Measurements from ENCODE around the gene PAFAH1B1. TPM values are rescaled to one million over a fixed set of nuclear protein-coding genes. Genes with fewer than 3 reads are reported as not detected.
"Not testable (repeated sequence)": the region's sequence is repeated elsewhere in the genome, so short reads cannot be mapped to it uniquely, and the experiment has no call there.

Gene PAFAH1B1
- polyA plus RNA-seq, 10 donors: 70.6 to 131 (median 97.4) TPM

DNA sequence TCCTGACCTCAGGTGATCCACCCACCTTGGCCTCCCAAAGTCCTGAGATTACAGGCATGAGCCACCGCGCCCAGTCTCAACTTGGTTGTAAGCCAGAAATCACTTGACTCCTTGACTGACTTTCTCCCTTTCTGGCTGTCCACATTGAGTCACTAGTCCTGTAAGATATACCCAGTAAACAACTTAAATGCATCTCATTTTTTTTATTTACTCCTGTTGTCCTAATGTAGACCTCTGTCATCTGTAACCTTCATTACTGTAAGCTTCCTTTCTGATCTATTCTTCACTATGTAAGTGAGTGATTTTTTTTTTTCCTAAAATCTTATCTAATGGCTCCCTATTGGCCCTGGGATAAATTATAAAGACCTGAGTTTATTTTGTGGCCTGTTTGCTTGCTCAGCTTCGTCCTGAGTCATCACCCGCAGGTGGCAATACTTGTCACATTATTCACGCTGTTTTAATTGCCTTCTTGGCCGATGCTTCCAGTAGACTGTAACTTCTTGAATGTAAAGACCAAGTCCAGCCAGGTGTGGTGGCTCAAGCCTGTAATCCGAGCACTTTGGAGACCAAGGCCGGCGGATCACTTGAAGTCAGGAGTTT, 41.0 kb downstream of the PAFAH1B1 start:
- DNase-seq: no peak

DNA sequence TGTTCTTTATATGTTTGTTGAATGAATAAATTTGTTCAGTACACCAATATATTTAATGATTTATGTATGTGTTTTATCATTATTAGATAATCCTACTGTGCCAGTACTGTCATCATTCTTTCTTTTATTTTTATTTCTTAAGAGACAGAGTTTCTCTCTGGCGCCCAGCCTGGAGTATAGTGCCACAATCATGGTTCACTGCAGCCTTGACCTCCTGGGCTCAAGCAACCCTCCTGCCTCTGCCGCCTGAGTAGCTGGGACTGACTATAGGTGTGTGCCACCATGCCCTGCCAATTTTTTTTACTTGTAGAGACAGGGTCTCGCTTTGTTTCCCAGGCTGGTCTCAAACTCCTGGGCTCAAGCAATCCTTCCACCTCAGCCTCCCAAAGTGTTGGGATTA, 41.8 kb downstream of the PAFAH1B1 start:
- DNase-seq: no peak

DNA sequence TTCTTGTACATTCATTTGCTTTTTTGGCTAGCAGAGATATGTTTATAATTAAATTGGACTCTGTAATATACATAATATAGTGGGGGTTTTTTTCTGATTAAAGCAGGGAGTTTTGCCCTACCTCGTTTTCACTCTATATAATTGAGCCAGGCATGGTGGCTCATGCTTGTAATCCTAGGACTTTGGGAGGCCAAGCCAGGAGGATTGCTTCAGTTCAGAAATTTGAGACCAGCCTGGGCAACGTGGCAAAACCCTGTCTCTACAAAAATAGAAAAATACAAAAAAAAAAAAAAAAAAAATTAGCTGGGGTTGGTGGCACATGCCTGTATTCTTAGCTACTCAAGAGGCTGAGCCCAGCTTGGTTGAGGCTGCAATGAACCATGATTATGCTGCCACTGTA, 42.2 kb downstream of the PAFAH1B1 start:
- DNase-seq: no peak

DNA sequence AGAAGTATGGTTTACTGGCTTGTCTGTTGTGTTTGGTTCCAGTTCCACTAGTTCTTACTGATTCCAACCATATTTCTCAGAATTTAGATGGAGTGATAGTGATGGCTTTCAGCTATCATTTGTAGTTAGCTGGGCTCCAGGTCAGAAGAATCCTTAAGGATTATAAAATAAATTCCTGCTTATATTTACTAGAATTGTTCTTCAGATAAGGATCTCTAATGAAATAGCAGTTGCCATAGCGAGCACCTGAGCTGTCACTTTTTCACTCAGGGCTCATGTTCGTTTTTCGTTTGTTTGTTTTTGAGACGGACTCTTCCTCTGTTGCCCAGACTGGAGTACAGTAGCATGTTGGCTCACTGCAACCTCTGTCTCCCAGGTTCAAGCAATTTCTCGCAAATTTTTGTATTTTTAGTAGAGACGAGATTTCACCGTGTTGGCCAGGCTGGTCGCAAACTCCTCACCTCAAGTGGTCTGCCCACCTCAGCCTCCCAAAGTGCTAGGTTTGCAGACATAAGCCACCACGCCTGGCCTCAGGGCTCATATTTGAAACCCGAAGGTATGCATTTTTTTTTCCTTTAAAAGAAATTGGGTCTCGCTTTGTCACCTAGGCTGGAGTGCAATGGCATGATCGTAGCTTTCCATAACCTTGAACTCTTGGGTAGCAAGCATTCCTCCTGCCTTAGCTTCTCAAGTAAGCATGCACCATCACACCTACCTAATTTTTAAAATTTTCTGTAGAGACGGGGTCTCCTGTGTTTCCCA, 42.9 kb downstream of the PAFAH1B1 start:
- DNase-seq: no peak

DNA sequence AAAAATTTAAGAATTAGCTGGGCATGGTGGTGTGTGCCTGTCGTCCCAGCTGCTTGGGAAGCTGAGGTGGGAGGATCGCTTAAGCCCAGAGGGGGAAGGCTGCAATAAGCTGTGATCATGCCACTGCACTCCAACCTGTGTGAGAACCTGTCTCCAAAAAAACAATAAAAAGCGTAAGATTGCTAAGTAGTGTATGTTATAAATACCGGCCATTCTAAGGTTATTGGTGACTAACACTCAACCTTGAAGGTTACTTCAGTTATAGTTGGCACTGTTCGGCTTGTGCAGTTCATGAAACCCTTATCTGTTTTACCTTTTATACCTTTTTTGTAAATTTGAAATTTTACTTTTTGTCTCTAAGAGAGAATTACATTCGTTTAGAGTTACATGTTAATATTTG, 44.0 kb downstream of the PAFAH1B1 start:
- DNase-seq: no peak

DNA sequence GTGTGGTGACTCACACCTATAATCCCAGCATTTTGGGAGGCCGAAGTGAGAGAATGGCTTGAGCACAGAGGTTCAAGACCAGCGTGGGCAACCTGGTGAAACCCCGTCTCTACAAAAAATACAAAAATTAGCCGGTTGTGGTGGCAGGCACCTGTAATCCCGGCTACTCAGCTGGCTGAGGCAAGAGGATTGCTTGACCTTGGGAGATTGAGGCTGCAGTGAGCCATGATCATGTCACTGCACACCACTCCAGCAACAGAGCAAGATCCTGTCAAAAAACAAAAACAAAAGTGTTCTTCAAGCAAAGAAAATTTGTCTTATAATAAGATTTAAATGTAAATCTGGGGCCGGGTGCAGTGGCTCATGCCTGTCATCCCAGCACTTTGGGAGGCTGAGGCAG, 51.5 kb downstream of the PAFAH1B1 start:
- no peak for DNase-seq

DNA sequence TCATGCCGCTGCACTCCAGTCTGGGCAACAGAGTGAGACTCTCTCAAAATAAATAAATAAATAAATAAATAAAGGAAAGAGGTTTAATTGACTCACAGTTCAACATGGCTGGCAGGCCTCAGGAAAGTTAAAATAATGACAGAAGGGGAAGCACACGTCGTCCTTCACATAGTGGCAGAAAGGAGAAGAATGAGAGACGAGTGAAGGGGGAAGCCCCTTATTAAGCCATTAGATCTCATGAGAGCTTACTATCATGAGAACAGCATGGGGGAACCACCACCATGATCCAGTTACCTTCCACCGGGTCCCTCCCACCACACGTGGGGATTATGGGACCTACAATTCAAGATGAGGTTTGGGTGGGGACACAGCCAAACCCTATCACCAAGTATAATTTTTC, 54.5 kb downstream of the PAFAH1B1 start:
- no peak for DNase-seq

DNA sequence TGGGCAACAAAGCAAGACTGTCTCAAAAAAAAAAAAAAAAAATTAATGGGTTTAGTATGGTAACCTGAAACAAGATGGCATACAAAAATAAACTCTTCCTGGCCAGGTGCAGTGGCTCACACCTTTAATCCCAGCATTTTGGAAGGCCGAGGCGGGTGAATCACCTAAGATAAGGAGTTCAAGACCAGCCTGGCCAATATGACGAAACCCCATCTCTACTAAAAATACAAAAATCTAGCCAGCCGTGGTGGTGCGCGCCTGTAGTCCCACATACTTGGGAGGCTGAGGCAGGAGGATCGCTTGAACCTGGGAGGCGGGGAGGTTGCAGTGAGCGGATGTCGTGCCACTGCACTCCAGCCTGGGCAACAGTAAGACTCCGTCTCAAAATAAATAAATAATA, 55.7 kb downstream of the PAFAH1B1 start:
- DNase-seq: no peak

DNA sequence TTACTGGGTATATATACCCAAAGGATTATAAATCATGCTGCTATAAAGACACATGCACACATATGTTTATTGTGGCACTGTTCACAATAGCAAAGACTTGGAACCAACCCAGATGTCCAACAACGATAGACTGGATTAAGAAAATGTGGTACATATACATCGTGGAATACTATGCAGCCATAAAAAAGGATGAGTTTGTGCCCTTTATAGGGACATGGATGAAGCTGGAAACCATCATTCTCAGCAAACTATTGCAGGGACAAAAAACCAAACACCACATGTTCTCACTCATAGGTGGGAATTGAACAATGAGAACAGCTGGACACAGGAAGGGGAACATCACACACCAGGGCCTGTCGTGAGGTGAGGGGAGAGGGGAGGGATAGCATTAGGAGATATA, 59.5 kb downstream of the PAFAH1B1 start:
- not testable (repeated sequence) for DNase-seq

DNA sequence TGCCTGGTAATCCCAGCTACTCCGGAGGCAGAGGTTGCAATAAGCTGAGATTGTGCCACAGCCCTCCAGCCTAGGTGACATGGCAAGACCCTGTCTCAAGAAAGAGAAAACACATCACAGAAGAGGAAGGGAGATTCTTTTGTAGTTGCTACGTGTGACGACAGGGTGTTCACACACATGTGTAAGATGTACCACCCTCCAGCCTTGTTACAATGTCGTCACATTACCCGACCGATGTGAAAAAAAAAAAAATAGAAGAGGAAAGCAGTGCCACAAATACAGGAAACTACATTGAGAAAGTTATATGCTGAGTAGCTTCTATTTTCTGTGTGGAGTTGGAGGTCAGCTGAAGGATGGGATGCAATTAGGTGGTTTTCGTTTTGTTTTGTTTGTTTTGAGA, 62.1 kb downstream of the PAFAH1B1 start:
- no peak for DNase-seq

DNA sequence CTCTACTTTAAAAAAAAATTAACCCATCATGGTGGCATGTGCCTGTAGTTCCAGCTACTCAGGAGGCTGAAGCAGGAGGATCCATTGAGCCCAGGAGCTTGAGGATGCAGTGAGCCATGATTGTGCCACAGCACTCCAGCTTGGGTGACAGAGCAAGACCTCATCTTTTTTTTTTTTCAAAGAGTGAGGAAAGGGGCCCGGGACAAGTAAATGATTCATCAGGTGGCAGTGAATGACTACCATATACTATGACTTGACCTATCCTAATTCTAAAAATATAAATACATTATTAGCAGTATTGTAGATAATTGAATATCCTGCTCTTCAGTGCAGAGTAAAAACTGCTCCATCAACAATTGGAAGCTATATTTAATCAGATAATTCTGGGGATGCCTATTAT, 62.8 kb downstream of the PAFAH1B1 start:
- DNase-seq: no peak

DNA sequence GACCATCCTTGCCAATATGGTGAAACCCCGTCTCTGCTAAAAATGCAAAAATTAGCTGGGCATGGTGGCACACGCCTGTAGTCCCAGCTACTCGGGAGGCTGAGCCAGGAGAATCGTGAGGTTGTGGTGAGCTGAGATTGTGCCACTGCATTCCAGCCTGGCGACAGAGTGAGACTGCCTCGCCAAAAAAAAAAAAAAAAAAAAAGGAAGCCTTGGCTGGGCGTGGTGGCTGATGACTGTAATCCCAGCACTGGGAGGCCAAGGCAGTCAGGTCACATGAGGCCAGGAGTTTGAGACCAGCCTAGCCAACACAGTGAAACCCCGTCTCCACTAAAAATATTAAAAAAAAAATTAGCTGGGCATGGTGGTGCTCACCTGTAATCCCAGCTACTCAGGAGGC, 65.9 kb downstream of the PAFAH1B1 start:
- peak in 1 of 3 donors; percentile 13 for DNase-seq

DNA sequence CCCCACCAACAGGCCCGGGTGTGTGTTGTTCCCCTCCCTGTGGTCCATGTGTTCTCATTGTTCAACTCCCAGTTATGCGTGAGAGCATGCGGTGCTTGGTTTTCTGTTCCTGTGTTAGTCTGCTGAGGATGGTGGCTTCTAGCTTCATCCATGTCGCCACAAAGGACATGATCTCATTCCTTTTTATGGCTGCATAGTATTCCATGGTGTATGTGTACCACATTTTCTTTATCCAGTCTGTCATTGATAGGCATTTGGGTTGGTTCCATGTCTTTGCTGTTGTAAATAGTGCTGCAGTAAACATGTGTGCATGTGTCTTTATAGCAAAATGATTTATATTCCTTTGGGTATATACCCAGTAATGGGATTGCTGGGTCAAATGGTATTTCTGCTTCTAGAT, 67.0 kb downstream of the PAFAH1B1 start:
- not testable (repeated sequence) for DNase-seq

DNA sequence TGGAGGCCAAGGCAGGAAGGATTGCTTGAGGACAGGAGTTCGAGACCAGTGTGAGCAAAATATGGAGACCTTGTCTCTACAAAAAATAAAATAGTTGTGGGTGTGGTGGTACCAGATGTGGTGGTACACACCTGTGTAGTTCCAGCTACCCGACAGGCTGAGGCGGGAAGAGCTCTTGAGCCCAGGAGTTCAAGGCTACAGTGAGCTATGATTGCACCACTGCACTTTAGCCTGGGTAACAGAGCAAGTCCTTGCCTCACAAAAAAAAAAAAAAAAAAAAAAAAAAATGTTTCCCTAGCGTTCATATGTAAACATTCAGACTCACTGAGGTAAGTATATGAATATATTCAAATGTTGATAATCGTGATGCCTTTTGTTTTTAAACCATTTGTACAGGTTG, 78.6 kb downstream of the PAFAH1B1 start:
- no peak for DNase-seq

DNA sequence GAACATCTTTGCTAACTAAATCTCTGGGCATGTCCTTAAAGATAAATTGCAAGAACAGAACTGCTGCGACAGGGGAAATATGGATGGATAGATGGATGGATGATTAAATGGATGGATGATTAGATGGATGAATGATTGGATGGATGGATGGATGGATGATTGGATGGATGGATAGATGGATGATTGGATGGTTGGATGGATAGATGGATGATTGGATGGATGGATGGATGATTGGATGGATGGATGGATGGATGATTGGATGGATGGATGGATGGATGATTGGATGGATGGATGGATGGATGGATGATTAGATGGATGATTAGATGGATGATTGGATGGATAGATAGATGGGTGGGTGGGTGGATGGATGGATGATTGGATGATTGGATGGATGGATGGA, 85.8 kb downstream of the PAFAH1B1 start:
- not testable (repeated sequence) for DNase-seq

DNA sequence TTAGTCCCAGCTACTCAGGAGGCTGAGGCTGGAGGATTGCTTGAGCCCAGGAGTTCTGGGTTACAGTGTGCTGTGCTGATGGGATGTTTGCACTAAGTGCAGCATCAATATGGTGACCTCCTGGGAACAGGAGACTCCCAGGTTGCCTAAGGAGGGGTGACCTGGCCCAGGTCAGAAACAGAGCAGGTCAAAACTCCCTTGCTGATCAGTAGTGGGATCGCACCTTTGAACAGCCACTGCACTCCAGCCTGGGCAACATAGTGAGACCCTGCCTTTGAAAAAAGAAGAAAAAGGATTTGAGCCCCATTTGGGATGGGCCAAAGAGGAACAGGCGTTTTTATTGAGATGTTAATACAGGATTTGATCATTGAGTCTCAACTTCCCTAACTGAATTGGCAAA, 87.5 kb downstream of the PAFAH1B1 start:
- DNase-seq: no peak

DNA sequence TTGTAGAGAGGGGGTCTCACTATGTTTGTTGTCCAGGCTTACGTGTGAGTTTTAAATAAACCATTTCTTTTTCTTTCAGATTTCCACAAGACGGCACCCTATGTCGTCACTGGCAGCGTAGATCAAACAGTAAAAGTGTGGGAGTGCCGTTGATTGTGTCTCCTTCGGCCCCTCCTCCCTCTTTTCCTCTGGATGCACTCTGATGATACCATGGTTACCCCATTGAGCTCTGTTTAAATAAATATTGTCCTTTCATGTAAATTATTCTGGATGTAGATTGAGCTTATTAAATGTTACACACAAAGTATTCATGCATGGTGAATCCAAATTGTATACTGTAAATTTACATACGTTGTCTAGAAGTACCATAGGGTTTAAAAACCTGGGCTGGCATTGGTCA, 88.2 kb downstream of the PAFAH1B1 start:
- no peak for DNase-seq

DNA sequence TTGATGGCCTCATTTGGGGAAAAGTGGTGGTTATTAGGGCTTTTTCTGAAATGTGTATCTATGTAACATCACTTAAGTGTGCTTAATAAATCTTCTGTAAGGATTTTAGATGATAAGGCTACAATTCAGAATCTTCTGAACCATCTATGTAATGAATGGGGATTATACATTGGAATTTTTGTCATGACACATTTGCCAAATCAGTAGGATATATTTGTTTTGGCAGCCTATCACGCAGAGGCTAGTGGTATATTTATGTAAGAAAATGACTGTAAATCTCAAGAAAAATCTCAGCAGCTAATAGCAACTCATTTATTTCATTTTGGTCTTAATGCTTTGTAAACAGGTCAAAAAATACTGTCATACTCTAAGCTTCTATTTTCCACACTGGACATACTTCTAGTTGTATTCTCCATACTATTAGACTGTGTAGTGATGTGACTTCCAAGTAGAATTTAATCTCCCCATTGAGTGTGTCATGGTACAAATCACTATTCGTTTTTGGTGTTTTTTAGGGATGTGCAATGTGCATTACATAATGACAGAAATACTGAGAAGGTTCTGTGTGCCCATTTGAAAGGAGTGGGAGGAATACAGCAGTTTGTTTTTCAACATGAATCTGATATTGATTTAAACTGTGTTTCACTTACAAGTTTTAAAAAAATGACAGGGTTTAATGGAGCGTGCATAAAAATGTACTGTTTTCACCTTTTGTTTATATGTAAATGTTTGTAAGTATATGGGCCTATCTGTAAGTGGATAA, 88.9 kb downstream of the PAFAH1B1 start:
- DNase-seq: no peak

DNA sequence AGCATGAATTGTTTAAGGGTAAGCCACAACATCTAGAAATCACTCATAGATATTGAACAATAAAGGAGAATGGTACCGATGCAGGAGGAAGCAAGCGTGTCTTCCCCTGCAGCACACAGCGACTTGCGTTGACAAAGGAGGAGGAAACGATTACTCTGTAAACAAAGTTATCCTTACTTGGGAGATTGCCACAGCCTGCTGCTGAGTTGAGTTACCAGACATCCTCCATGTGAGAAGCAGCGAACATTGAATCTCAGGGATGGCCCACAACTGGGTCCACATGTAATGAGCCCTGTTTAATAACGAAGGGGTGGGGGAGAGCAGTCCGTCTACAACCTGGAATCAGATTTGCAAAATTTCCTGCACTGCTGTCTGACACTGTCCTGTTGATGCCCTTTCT, 90.5 kb downstream of the PAFAH1B1 start:
- DNase-seq: no peak

DNA sequence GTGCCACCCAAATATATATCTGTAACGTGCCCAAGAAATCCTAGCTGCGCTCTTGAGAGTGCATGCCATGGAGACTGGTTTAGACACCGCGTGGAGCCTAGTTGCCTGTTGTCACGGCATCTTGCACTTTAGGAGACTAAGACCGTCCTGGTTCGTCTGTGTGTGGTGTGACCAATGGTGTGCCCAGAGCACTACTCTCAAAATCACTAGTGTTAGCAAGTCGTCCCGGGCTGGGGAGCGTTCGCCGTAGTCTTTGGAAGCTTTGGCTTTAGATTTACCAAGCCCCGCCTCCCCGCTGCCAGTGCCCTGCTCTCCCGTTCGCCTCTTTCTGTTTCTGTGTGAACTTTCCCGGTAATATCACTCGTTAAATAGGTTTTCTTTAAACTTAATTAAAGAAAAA, 91.1 kb downstream of the PAFAH1B1 start:
- no peak for DNase-seq

DNA sequence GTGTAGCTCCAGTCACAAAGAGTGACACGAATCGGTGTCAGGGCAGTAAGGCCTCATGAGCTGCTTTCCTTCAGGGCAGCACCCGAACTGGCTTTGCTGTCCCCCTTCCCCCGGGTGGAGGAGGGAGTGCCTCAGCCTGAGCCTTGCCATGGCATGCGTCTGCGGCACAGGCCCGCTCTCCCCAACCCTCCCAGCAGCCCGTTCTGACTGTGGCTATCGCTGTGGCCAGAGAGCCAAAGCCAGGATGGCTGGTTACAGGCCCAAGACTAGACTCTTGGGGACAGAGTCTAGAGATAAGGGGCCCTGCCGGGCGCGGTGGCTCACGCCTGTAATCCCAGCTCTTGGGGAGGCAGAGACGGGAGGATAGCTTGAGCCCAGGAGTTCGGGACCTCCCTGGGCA, 92.2 kb downstream of the PAFAH1B1 start:
- DNase-seq: no peak

DNA sequence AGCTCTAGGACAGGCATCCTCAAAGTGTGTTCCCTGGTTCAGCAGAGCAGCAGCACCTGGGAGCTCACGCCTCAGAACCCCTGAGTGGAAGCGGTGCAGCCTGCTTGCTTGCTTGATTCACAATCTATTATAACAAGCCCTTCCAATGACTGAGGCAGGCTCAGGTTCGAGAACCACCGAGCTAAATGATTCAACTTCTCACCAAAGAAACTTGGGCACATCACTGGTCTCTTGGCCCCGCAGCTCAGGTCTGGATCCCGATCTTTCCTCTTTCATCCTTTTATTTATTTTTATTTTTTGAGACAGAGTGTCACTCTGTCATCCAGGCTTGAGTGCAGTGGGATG, 93.6 kb downstream of the PAFAH1B1 start:
- no peak for DNase-seq
